WTC11 (cell line): Measurements from ENCODE around the gene COL25A1.

Experiments
- ZNF219 ChIP-seq: sonication (generic); formaldehyde crosslinking; IDR thresholded peaks from 2 replicates; pipeline ENCODE4 v1.8.0; 2023; ENCODE audit warnings: missing genetic modification reagents, mild to moderate bottlenecking, borderline replicate concordance
- TF ChIP-seq, protein P1 (sequence below): sonication (generic); formaldehyde crosslinking; IDR thresholded peaks from 2 replicates; pipeline ENCODE4 v1.8.0; 2022; ENCODE audit warnings: missing genetic modification reagents

DNA sequence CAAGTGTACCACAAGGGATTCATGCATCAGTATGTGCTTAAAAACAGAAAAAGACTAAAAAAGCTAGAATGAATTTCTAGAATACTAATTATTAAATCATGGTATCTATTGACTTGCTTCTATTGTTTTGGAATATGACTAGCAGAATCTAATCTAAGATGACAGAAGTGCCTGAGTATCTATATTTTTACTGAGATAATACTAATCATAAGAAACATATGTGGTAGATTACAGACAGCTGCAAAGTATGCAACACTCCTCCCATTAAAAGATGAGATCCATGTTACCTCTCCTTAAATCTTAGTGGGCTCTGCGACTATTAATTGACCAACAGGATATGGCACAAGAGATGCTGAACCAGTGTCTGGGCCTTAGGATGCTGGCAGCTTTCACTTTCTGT is 89.4 kb downstream of the COL25A1 start:
- no peak for TF ChIP-seq ZNF219
- TF ChIP-seq, protein P1, sequence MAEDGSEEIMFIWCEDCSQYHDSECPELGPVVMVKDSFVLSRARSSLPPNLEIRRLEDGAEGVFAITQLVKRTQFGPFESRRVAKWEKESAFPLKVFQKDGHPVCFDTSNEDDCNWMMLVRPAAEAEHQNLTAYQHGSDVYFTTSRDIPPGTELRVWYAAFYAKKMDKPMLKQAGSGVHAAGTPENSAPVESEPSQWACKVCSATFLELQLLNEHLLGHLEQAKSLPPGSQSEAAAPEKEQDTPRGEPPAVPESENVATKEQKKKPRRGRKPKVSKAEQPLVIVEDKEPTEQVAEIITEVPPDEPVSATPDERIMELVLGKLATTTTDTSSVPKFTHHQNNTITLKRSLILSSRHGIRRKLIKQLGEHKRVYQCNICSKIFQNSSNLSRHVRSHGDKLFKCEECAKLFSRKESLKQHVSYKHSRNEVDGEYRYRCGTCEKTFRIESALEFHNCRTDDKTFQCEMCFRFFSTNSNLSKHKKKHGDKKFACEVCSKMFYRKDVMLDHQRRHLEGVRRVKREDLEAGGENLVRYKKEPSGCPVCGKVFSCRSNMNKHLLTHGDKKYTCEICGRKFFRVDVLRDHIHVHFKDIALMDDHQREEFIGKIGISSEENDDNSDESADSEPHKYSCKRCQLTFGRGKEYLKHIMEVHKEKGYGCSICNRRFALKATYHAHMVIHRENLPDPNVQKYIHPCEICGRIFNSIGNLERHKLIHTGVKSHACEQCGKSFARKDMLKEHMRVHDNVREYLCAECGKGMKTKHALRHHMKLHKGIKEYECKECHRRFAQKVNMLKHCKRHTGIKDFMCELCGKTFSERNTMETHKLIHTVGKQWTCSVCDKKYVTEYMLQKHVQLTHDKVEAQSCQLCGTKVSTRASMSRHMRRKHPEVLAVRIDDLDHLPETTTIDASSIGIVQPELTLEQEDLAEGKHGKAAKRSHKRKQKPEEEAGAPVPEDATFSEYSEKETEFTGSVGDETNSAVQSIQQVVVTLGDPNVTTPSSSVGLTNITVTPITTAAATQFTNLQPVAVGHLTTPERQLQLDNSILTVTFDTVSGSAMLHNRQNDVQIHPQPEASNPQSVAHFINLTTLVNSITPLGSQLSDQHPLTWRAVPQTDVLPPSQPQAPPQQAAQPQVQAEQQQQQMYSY (CRISPR knock-in tag) = no peak
